ENCODE measurements around the gene NSF.
"Not testable (repeated sequence)": the region's sequence is repeated elsewhere in the genome, so short reads cannot be mapped to it uniquely, and the experiment has no call there.

Gene NSF

GRCh38 chr17:46776298-46777005 is 186.0 kb downstream of the NSF start:
- no peak for DNase-seq (ENCODE audit: low spot score)

GRCh38 chr17:46777943-46778915 is 187.8 kb downstream of the NSF start:
- peak; percentile 28 for DNase-seq (ENCODE audit: low spot score)

- no peak for DNase-seq (ENCODE audit: low spot score)
These were observed 189.5 kb downstream of the NSF start for GRCh38 chr17:46780003-46780373.

- peak; percentile 32 for DNase-seq (ENCODE audit: low spot score)
These were observed 191.9 kb downstream of the NSF start for GRCh38 chr17:46782250-46782953.

GRCh38 chr17:46783031-46783593 is 192.6 kb downstream of the NSF start:
- no peak for DNase-seq (ENCODE audit: low spot score)

- DNase-seq (ENCODE audit: low spot score) = no peak
These were observed 195.2 kb downstream of the NSF start for GRCh38 chr17:46785696-46786095.

- DNase-seq (ENCODE audit: low spot score) = no peak
These were observed 197.0 kb downstream of the NSF start for GRCh38 chr17:46787478-46787877.

GRCh38 chr17:46788300-46788699 is 197.8 kb downstream of the NSF start:
- DNase-seq (ENCODE audit: low spot score) = no peak

- no peak for DNase-seq (ENCODE audit: low spot score)
These were observed 198.3 kb downstream of the NSF start for GRCh38 chr17:46788796-46789195.

GRCh38 chr17:46789610-46790009 is 199.1 kb downstream of the NSF start:
- no peak for DNase-seq (ENCODE audit: low spot score)

GRCh38 chr17:46790216-46790615 is 199.7 kb downstream of the NSF start:
- DNase-seq (ENCODE audit: low spot score) = no peak

GRCh38 chr17:46791531-46791930 is 201.1 kb downstream of the NSF start:
- DNase-seq (ENCODE audit: low spot score) = no peak

GRCh38 chr17:46792071-46792470 is 201.6 kb downstream of the NSF start:
- DNase-seq (ENCODE audit: low spot score) = no peak

GRCh38 chr17:46793023-46793422 is 202.6 kb downstream of the NSF start:
- not testable (repeated sequence) for DNase-seq (ENCODE audit: low spot score)

GRCh38 chr17:46793541-46793940 is 203.1 kb downstream of the NSF start:
- no peak for DNase-seq (ENCODE audit: low spot score)

- no peak for DNase-seq (ENCODE audit: low spot score)
These were observed 203.8 kb downstream of the NSF start for GRCh38 chr17:46794318-46794717.

GRCh38 chr17:46795379-46795952 is 205.0 kb downstream of the NSF start:
- DNase-seq (ENCODE audit: low spot score) = no peak

- DNase-seq (ENCODE audit: low spot score) = no peak
These were observed 205.6 kb downstream of the NSF start for GRCh38 chr17:46796084-46796483.

- no peak for DNase-seq (ENCODE audit: low spot score)
These were observed 206.1 kb downstream of the NSF start for GRCh38 chr17:46796524-46796923.

- no peak for DNase-seq (ENCODE audit: low spot score)
These were observed 206.6 kb downstream of the NSF start for GRCh38 chr17:46796956-46797530.

GRCh38 chr17:46800573-46800972 is 210.1 kb downstream of the NSF start:
- no peak for DNase-seq (ENCODE audit: low spot score)

All from cerebellar cortex (tissue), 1 donor.